K562 (cell line): ENCODE data around the gene KCNK1. TPM values are rescaled to one million over a fixed set of nuclear protein-coding genes. Genes with fewer than 3 reads are reported as not detected.

Experiments used
- ATAC-seq: fragments of 200-7000 bp; cut with Tn5 transposase; 3 replicates; pipeline ENCODE4 v1.9.1; 2020; ENCODE audit warnings: moderate library complexity
- BruUV-seq: library from RNA; stranded (reverse); fragments of 400-500 nt; replicated peaks from 2 replicates; lab custom pipeline; 2021; lab: Mats Ljungman, UMichigan
- CTCF ChIA-PET: fragments of 300-600 bp; formaldehyde crosslinking; extraction: SDS; loops from one replicate; lab custom pipeline; 2021; ENCODE audit warnings: low intra/inter-chr PET ratio; lab: Yijun Ruan, JAX
- POLR2A ChIA-PET: fragments of 300-600, 350-650 bp; sonication (Branson Sonifier 250); formaldehyde crosslinking; extraction: SDS; loops from one replicate; lab custom pipeline; 2021; ENCODE audit warnings: antibody characterized with exemption, inconsistent platforms; lab: Yijun Ruan, JAX
- DNase-seq, 4 experiments: peaks; one replicate each; pipeline versions ENCODE4 v3.0.0 to v3.0.0-alpha.2; 2011 to 2018; ENCODE audit warnings: low spot score in 3 of 4, mixed read lengths in 3 of 4; ENCODE audit errors: extremely low read depth in 1 of 4
- FAIRE-seq: peaks from 2 replicates; lab custom pipeline; 2011; peaks lifted over from hg19 to GRCh38; lab: Jason Lieb, UNC
- H2AFZ ChIP-seq: 2 replicates; pipeline ENCODE4 v1.6.0; 2011; ENCODE audit warnings: low read depth, low read length, control low read depth, inconsistent platforms
- H3K27ac ChIP-seq: fragments of 200-600 bp; 3 replicates; pipeline ENCODE4 v1.8.0; 2011; ENCODE audit warnings: low read depth, mild to moderate bottlenecking, control low read depth, inconsistent platforms, low read length, moderate library complexity, mixed read lengths; ENCODE audit errors: extremely low read depth
- H3K27me3 ChIP-seq, 2 experiments: fragments of 300-600 bp in 1 of 2; 2 replicates in 1 of 2; 3 replicates in 1 of 2; pipeline versions ENCODE4 v1.6.0 to v1.8.0; 2011; ENCODE audit warnings: inconsistent platforms in 2 of 2, low read length in 2 of 2, mild to moderate bottlenecking in 1 of 2, mixed read lengths in 1 of 2, moderate library complexity in 1 of 2; ENCODE audit not compliant: control insufficient read depth in 2 of 2, insufficient read depth in 2 of 2
- H3K36me3 ChIP-seq: fragments of 300-600 bp; 3 replicates; pipeline ENCODE4 v1.8.0; 2011; ENCODE audit warnings: mild to moderate bottlenecking, low read length, inconsistent platforms; ENCODE audit not compliant: control insufficient read depth, insufficient read depth
- H3K4me1 ChIP-seq, 2 experiments: fragments of 200-600 bp in 1 of 2; replicated peaks in 1 of 2; 2 replicates in 1 of 2; 3 replicates in 1 of 2; pipeline versions ENCODE4 v1.5.1 to v1.8.0; 2011; ENCODE audit warnings: inconsistent platforms in 2 of 2, low read length in 2 of 2, mild to moderate bottlenecking in 1 of 2, mixed read lengths in 1 of 2, moderate library complexity in 1 of 2; ENCODE audit not compliant: control insufficient read depth in 2 of 2, insufficient read depth in 2 of 2
- H3K4me2 ChIP-seq: 2 replicates; pipeline ENCODE4 v1.6.1; 2011; ENCODE audit warnings: low read length, control low read depth, inconsistent platforms, mixed read lengths; ENCODE audit not compliant: insufficient read depth
- H3K4me3 ChIP-seq: fragments of 200-600 bp; sonication (generic), shearing (Covaris generic); 2 replicates; pipeline ENCODE4 v1.5.1; 2016; ENCODE audit warnings: control low read depth, inconsistent platforms
- H3K79me2 ChIP-seq: fragments of 200-600 bp; 3 replicates; pipeline ENCODE4 v1.8.0; 2011; ENCODE audit warnings: low read length, inconsistent platforms; ENCODE audit not compliant: control insufficient read depth, insufficient read depth
- H3K9ac ChIP-seq, 2 experiments: 2 replicates each; pipeline versions ENCODE4 v1.6.0 to v1.6.1; 2011; ENCODE audit warnings: low read depth in 2 of 2, low read length in 2 of 2, control low read depth in 1 of 2, inconsistent platforms in 1 of 2, mild to moderate bottlenecking in 1 of 2, mixed read lengths in 1 of 2; ENCODE audit not compliant: insufficient read depth in 1 of 2
- H3K9me1 ChIP-seq: one replicate; pipeline ENCODE4 v1.6.0; 2011; ENCODE audit warnings: inconsistent platforms, mild to moderate bottlenecking, low read length, moderate library complexity; ENCODE audit not compliant: control insufficient read depth, insufficient read depth
- H3K9me3 ChIP-seq: replicated peaks from 2 replicates; pipeline ENCODE4 v1.5.1; 2011; ENCODE audit warnings: low read depth, low read length, inconsistent platforms; ENCODE audit not compliant: control insufficient read depth, insufficient read depth
- H4K20me1 ChIP-seq: replicated peaks from 2 replicates; pipeline ENCODE4 v1.6.1; 2011; ENCODE audit warnings: low read length, inconsistent platforms, mixed read lengths; ENCODE audit not compliant: control insufficient read depth, insufficient read depth
- DLX4 ChIP-seq: fragments of 250-450 bp; sonication (Bioruptor Pico); IDR thresholded peaks from 2 replicates; pipeline ENCODE4 v1.6.1; 2021; ENCODE audit warnings: mild to moderate bottlenecking
- GTF2A2 ChIP-seq: IDR thresholded peaks from 2 replicates; pipeline ENCODE4 v1.6.1; 2016; ENCODE audit warnings: mild to moderate bottlenecking, missing genetic modification characterization, missing compliant biosample characterization
- ZBTB2 ChIP-seq: fragments of 450-650 bp; IDR thresholded peaks from 2 replicates; pipeline ENCODE4 v1.6.1; 2016; ENCODE audit warnings: antibody characterized with exemption
- ZNF696 ChIP-seq: fragments of 250-450 bp; sonication (Bioruptor Pico); conservative IDR thresholded peaks from 2 replicates; pipeline ENCODE4 v1.4.0; 2020; ENCODE audit warnings: mild to moderate bottlenecking, moderate library complexity
- WGBS: fragments of 100-300 bp; shearing (Covaris generic); methylation state at CpG from one replicate; pipeline ENCODE4 v1.1.6; 2016; ENCODE audit warnings: low coverage, mixed read lengths; ENCODE audit not compliant: insufficient coverage; ENCODE audit errors: missing lambda C conversion rate; 5-methylcytosine and 5-hydroxymethylcytosine counted together
- in situ Hi-C: fragments of 300-500 bp; cut with MboI; formaldehyde crosslinking; loops from 4 replicates; pipeline ENCODE4 v1.15.0; 2018; ENCODE audit warnings: inconsistent platforms, mixed read lengths
- intact Hi-C: fragments of 100-400 bp; cut with micrococcal nuclease; formaldehyde crosslinking; loops from 2 replicates; pipeline ENCODE4 v1.14.2; 2022
- polyA plus RNA-seq, 8 experiments: library from polyadenylated mRNA; depleted of rRNA in 4 of 8; stranded (reverse) in 5 of 8; unstranded in 3 of 8; fragments of >200 nt; fragmentation: Nextera tagmentation in 2 of 8; fragmentation: Illumina TruSeq in 1 of 8; extraction: Ambion mirVana in 2 of 8; extraction: Trizol in 1 of 8; gene quantifications; 2 replicates each; pipeline versions ENCODE4 v1.2.1 to v1.2.3, GENCODE V29; 2011 to 2014; ENCODE audit warnings: inconsistent platforms in 1 of 8, missing spikeins in 1 of 8
- total RNA-seq, 7 experiments: library from RNA; depleted of rRNA in 6 of 7; stranded (reverse); fragments of >200 nt in 6 of 7; fragmentation: Illumina TruSeq in 2 of 7; extraction: Trizol in 2 of 7; gene quantifications; 2 replicates each; pipeline versions ENCODE4 v1.2.1 to v1.2.3, GENCODE V29; 2011 to 2021; ENCODE audit warnings: low replicate concordance in 1 of 7

KCNK1 gene
- total and polyA plus RNA-seq, 9 of the 15 experiments (the other 6 are each of a cell fraction or from before 2014, with no cell fraction given) = 3.1 to 22.7 (median 6.0) TPM

- H3K4me3 ChIP-seq = no peak overlapping the region
Observed at GRCh38 chr1:233677690-233678354, 63.9 kb downstream of the KCNK1 start.

More at GRCh38 chr1:233677690-233678354, 63.9 kb downstream of the KCNK1 start:
- H3K79me2 ChIP-seq = no peaks in the 10 kb centered on the region
- no peak for ATAC-seq
- TF ChIP-seq ZBTB2 (no peak), ZNF696 (no peak), GTF2A2 (tag) (no peak), DLX4 (no peak)
- H2AFZ ChIP-seq = no peak overlapping the region
- in situ Hi-C loops = no loop called here
- WGBS = 85% methylated on average over 7 of the region's 7 CpGs
- no peaks in the 10 kb centered on the region for H4K20me1 ChIP-seq
- ChIA-PET CTCF (no interaction called here), POLR2A (interaction anchor here (1.2 kb wide), 1 partner anchor 59 kb away, joined by 3 read pairs; no protein-coding TSS in a partner anchor)
- BruUV-seq = no TSS peak
- no peak for DNase-seq
- no peaks in the 10 kb centered on the region for H3K9me3 ChIP-seq
- H3K36me3 ChIP-seq = peaks cover 6% of the 10 kb centered on the region; the same call in 2 of the 3 replicates
- FAIRE-seq = no peak
- no peak overlapping the region for H3K9ac ChIP-seq
- intact Hi-C loops = no loop called here
- peaks cover 4 to 21% of the 10 kb centered on the region in 2 experiments; a peak in 4 of 5 replicates for H3K4me1 ChIP-seq
- no peaks in the 10 kb centered on the region for H3K27me3 ChIP-seq
- no peaks in the 10 kb centered on the region for H3K9me1 ChIP-seq
- H3K27ac ChIP-seq = no peak overlapping the region
- H3K4me2 ChIP-seq = no peak overlapping the region
